ENCODE data around the gene ISG15. TPM values are rescaled to one million over a fixed set of nuclear protein-coding genes. Genes with fewer than 3 reads are reported as not detected.

Gene ISG15
- total and polyA plus RNA-seq, 9 of the 15 experiments (the other 6 are each of a cell fraction or from before 2014, with no cell fraction given), result 0.40 to 58.3 (median 12.2) TPM

DNA sequence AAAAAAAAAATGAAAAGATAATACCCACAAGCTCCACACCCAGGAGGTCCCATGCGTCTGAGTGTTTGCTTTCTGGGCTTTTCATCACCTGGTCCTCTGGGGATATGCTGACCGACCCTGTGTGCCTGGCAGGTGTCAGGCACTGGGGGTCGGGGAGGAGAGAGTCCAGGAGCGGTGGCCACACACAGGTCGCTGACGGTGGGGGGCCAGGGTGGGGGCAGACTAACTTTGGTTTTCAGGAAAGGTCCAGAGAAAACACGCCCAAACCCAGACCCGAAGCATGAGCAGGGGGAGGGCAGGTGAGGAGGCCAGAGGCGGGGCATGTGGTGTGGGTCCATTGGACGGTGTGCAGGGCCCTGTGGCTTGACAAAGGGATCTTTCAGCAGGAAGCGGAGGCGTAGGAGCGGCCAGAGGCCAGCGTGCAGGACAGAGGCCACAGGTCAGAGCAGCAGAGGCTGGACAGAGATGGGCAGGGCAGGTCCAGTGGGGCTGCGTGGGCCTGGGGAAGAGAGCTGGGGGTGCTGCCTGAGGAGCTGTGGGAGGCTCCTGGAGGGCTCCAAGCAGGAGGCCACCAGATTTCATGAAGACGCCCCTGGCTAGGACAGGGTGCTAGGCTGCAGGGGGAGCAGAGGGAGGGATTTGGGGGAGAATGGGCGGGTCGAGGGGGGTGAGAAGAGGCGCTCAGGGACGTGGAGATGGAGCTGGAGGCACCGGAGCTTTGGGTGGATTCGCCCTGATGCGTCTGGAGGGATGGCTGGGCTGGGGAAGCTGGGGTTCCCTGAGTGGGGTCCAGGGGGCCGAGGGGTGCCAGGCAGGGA, 45.0 kb downstream of the ISG15 start (continued):
- TF ChIP-seq, protein P1, sequence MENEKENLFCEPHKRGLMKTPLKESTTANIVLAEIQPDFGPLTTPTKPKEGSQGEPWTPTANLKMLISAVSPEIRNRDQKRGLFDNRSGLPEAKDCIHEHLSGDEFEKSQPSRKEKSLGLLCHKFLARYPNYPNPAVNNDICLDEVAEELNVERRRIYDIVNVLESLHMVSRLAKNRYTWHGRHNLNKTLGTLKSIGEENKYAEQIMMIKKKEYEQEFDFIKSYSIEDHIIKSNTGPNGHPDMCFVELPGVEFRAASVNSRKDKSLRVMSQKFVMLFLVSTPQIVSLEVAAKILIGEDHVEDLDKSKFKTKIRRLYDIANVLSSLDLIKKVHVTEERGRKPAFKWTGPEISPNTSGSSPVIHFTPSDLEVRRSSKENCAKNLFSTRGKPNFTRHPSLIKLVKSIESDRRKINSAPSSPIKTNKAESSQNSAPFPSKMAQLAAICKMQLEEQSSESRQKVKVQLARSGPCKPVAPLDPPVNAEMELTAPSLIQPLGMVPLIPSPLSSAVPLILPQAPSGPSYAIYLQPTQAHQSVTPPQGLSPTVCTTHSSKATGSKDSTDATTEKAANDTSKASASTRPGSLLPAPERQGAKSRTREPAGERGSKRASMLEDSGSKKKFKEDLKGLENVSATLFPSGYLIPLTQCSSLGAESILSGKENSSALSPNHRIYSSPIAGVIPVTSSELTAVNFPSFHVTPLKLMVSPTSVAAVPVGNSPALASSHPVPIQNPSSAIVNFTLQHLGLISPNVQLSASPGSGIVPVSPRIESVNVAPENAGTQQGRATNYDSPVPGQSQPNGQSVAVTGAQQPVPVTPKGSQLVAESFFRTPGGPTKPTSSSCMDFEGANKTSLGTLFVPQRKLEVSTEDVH (IDR thresholded peaks at IDR 0.05; ENCODE audit: low read depth, partially characterized antibody), result no peak
- TF ChIP-seq, protein P2, sequence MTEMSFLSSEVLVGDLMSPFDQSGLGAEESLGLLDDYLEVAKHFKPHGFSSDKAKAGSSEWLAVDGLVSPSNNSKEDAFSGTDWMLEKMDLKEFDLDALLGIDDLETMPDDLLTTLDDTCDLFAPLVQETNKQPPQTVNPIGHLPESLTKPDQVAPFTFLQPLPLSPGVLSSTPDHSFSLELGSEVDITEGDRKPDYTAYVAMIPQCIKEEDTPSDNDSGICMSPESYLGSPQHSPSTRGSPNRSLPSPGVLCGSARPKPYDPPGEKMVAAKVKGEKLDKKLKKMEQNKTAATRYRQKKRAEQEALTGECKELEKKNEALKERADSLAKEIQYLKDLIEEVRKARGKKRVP (CRISPR knock-in tag; IDR thresholded peaks at IDR 0.05), result no peak
- TF ChIP-seq, protein P3, sequence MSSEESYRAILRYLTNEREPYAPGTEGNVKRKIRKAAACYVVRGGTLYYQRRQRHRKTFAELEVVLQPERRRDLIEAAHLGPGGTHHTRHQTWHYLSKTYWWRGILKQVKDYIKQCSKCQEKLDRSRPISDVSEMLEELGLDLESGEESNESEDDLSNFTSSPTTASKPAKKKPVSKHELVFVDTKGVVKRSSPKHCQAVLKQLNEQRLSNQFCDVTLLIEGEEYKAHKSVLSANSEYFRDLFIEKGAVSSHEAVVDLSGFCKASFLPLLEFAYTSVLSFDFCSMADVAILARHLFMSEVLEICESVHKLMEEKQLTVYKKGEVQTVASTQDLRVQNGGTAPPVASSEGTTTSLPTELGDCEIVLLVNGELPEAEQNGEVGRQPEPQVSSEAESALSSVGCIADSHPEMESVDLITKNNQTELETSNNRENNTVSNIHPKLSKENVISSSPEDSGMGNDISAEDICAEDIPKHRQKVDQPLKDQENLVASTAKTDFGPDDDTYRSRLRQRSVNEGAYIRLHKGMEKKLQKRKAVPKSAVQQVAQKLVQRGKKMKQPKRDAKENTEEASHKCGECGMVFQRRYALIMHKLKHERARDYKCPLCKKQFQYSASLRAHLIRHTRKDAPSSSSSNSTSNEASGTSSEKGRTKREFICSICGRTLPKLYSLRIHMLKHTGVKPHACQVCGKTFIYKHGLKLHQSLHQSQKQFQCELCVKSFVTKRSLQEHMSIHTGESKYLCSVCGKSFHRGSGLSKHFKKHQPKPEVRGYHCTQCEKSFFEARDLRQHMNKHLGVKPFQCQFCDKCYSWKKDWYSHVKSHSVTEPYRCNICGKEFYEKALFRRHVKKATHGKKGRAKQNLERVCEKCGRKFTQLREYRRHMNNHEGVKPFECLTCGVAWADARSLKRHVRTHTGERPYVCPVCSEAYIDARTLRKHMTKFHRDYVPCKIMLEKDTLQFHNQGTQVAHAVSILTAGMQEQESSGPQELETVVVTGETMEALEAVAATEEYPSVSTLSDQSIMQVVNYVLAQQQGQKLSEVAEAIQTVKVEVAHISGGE (CRISPR knock-in tag; IDR thresholded peaks at IDR 0.05), result no peak
- TF ChIP-seq HCFC1 (IDR thresholded peaks at IDR 0.05; ENCODE audit: low read depth, low read length) (no peak), CBX2 (IDR thresholded peaks at IDR 0.05; ENCODE audit: insufficient read depth, low read length, poor library complexity, severe bottlenecking) (no peak), ATF1 (CRISPR knock-in tag; IDR thresholded peaks at IDR 0.05) (no peak), ATF1 (tag; IDR thresholded peaks at IDR 0.05) (no peak)
